T-helper 2 cell treated with Interferon-gamma antibody and Interleukin-4, amounts not matched to agents 5 μg/mL and 100 μg/mL, for 36 hours (primary cell): Measurements from ENCODE around the gene ATXN1.
"Not testable (repeated sequence)": the region's sequence is repeated elsewhere in the genome, so short reads cannot be mapped to it uniquely, and the experiment has no call there.

ENCODE experiments used
- DNase-seq: peaks from one replicate; pipeline ENCODE4 v3.0.0; 2021; ENCODE audit warnings: low spot score
- H3K27ac Mint-ChIP-seq: one replicate; pipeline ENCODE4 v1.8.0; 2021; ENCODE audit warnings: mild to moderate bottlenecking, mixed read lengths
- H3K27me3 Mint-ChIP-seq: one replicate; pipeline ENCODE4 v1.8.0; 2021; ENCODE audit warnings: low read depth, mixed read lengths
- H3K36me3 Mint-ChIP-seq: one replicate; pipeline ENCODE4 v1.8.0; 2021; ENCODE audit warnings: low read depth, mixed read lengths
- H3K4me1 Mint-ChIP-seq: one replicate; pipeline ENCODE4 v1.8.0; 2021; ENCODE audit warnings: low read depth, mixed read lengths
- H3K4me3 Mint-ChIP-seq: one replicate; pipeline ENCODE4 v1.8.0; 2022; ENCODE audit warnings: mild to moderate bottlenecking, moderate library complexity, mixed read lengths
- H3K9me3 Mint-ChIP-seq: one replicate; pipeline ENCODE4 v1.8.0; 2021; ENCODE audit warnings: mixed read lengths

Gene ATXN1

GRCh38 chr6:16793828-16794412 is 32.7 kb upstream of the ATXN1 start:
- Mint-ChIP-seq H3K9me3 (peaks cover 7% of the 10 kb centered on the region), H3K4me1 (no peaks in the 10 kb centered on the region), H3K36me3 (no peaks in the 10 kb centered on the region), H3K27me3 (peaks cover 31% of the 10 kb centered on the region), H3K27ac (no peak overlapping the region), H3K4me3 (no peak overlapping the region)
- DNase-seq, result no peak

- peaks cover 2% of the 10 kb centered on the region for H3K4me1 Mint-ChIP-seq
- no peaks in the 10 kb centered on the region for H3K36me3 Mint-ChIP-seq
- no peak for DNase-seq
- peaks cover 23% of the 10 kb centered on the region for H3K27me3 Mint-ChIP-seq
- H3K27ac Mint-ChIP-seq, result no peak overlapping the region
- no peak overlapping the region for H3K4me3 Mint-ChIP-seq
- peaks cover 24% of the 10 kb centered on the region for H3K9me3 Mint-ChIP-seq
These were observed 28.2 kb upstream of the ATXN1 start for GRCh38 chr6:16789329-16790038.

GRCh38 chr6:16787128-16787682 is 25.9 kb upstream of the ATXN1 start:
- Mint-ChIP-seq H3K4me1 (peaks cover 2% of the 10 kb centered on the region), H3K27me3 (peaks cover 9% of the 10 kb centered on the region), H3K4me3 (no peak overlapping the region), H3K36me3 (no peaks in the 10 kb centered on the region), H3K9me3 (peaks cover 24% of the 10 kb centered on the region), H3K27ac (no peak overlapping the region)
- no peak for DNase-seq

- Mint-ChIP-seq H3K4me3 (no peak overlapping the region), H3K27me3 (peaks cover 5% of the 10 kb centered on the region), H3K36me3 (no peaks in the 10 kb centered on the region), H3K4me1 (peaks cover 2% of the 10 kb centered on the region), H3K27ac (no peak overlapping the region), H3K9me3 (peaks cover 24% of the 10 kb centered on the region)
- DNase-seq, result no peak
These were observed 24.2 kb upstream of the ATXN1 start for GRCh38 chr6:16785496-16785895.

- H3K4me3 Mint-ChIP-seq, H3K36me3 Mint-ChIP-seq, H3K27me3 Mint-ChIP-seq, H3K27ac Mint-ChIP-seq, H3K4me1 Mint-ChIP-seq, DNase-seq: not testable (repeated sequence)
- H3K9me3 Mint-ChIP-seq, result peaks cover 22% of the 10 kb centered on the region
These were observed 23.7 kb upstream of the ATXN1 start for GRCh38 chr6:16784957-16785356.

GRCh38 chr6:16783952-16784565 is 22.8 kb upstream of the ATXN1 start:
- Mint-ChIP-seq H3K27ac (no peak overlapping the region), H3K27me3 (peaks cover 10% of the 10 kb centered on the region), H3K9me3 (peaks cover 17% of the 10 kb centered on the region), H3K4me1 (peaks cover 2% of the 10 kb centered on the region), H3K36me3 (no peaks in the 10 kb centered on the region), H3K4me3 (no peak overlapping the region)
- DNase-seq, result no peak

GRCh38 chr6:16783509-16783908 is 22.2 kb upstream of the ATXN1 start:
- H3K27me3 Mint-ChIP-seq, result peaks cover 12% of the 10 kb centered on the region
- H3K4me1 Mint-ChIP-seq, result peaks cover 2% of the 10 kb centered on the region
- peaks cover 17% of the 10 kb centered on the region for H3K9me3 Mint-ChIP-seq
- H3K36me3 Mint-ChIP-seq, result no peaks in the 10 kb centered on the region
- H3K27ac Mint-ChIP-seq, result no peak overlapping the region
- DNase-seq, result no peak
- no peak overlapping the region for H3K4me3 Mint-ChIP-seq

GRCh38 chr6:16782278-16782677 is 21.0 kb upstream of the ATXN1 start:
- Mint-ChIP-seq H3K27ac (no peak overlapping the region), H3K4me3 (no peak overlapping the region), H3K36me3 (no peaks in the 10 kb centered on the region), H3K27me3 (peaks cover 9% of the 10 kb centered on the region), H3K4me1 (peaks cover under 1% of the 10 kb centered on the region), H3K9me3 (peaks cover 11% of the 10 kb centered on the region)
- DNase-seq, result no peak

GRCh38 chr6:16781348-16782169 is 20.3 kb upstream of the ATXN1 start:
- peaks cover 10% of the 10 kb centered on the region for H3K9me3 Mint-ChIP-seq
- DNase-seq, result no peak
- no peak overlapping the region for H3K4me3 Mint-ChIP-seq
- no peak overlapping the region for H3K27ac Mint-ChIP-seq
- H3K36me3 Mint-ChIP-seq, result no peaks in the 10 kb centered on the region
- H3K27me3 Mint-ChIP-seq, result peaks cover 15% of the 10 kb centered on the region
- H3K4me1 Mint-ChIP-seq, result no peaks in the 10 kb centered on the region

GRCh38 chr6:16778521-16778920 is 17.3 kb upstream of the ATXN1 start:
- Mint-ChIP-seq H3K4me3 (no peak overlapping the region), H3K36me3 (no peaks in the 10 kb centered on the region), H3K9me3 (peaks cover 4% of the 10 kb centered on the region), H3K27ac (no peak overlapping the region), H3K27me3 (peaks cover 20% of the 10 kb centered on the region), H3K4me1 (no peaks in the 10 kb centered on the region)
- DNase-seq, result no peak

- no peak overlapping the region for H3K27ac Mint-ChIP-seq
- peaks cover 4% of the 10 kb centered on the region for H3K9me3 Mint-ChIP-seq
- H3K27me3 Mint-ChIP-seq, result peaks cover 22% of the 10 kb centered on the region
- H3K4me3 Mint-ChIP-seq, result no peak overlapping the region
- no peaks in the 10 kb centered on the region for H3K36me3 Mint-ChIP-seq
- no peak for DNase-seq
- H3K4me1 Mint-ChIP-seq, result no peaks in the 10 kb centered on the region
These were observed 16.5 kb upstream of the ATXN1 start for GRCh38 chr6:16777794-16778193.

- H3K4me3 Mint-ChIP-seq, result no peak overlapping the region
These were observed 15.2 kb upstream of the ATXN1 start for GRCh38 chr6:16776394-16777017.

GRCh38 chr6:16774437-16774836 is 13.2 kb upstream of the ATXN1 start:
- H3K9me3 Mint-ChIP-seq, result peaks cover 4% of the 10 kb centered on the region
- peaks cover 16% of the 10 kb centered on the region for H3K27me3 Mint-ChIP-seq
- H3K27ac Mint-ChIP-seq, result no peak overlapping the region
- no peak for DNase-seq
- H3K4me1 Mint-ChIP-seq, result peaks cover 17% of the 10 kb centered on the region
- H3K4me3 Mint-ChIP-seq, result no peak overlapping the region
- H3K36me3 Mint-ChIP-seq, result peaks cover 3% of the 10 kb centered on the region

More at GRCh38 chr6:16776394-16777017, 15.2 kb upstream of the ATXN1 start:
- DNase-seq, result no peak
- Mint-ChIP-seq H3K27ac (no peak overlapping the region), H3K9me3 (peaks cover 4% of the 10 kb centered on the region), H3K4me1 (peaks cover 2% of the 10 kb centered on the region), H3K36me3 (peaks cover 2% of the 10 kb centered on the region), H3K27me3 (peaks cover 22% of the 10 kb centered on the region)
